SK-N-DZ (cell line): ENCODE measurements around the gene SPAG4. TPM values are rescaled to one million over a fixed set of nuclear protein-coding genes. Genes with fewer than 3 reads are reported as not detected.

Experiments
- DNase-seq: peaks from one replicate; pipeline ENCODE4 v3.0.0-alpha.2; 2015; ENCODE audit warnings: low spot score
- polyA plus RNA-seq, 2 experiments: library from polyadenylated mRNA; depleted of rRNA; stranded (reverse); fragments of >200 nt; gene quantifications; 2 replicates each; pipeline ENCODE4 v1.2.3, GENCODE V29; 2014

SPAG4 gene, protein sequence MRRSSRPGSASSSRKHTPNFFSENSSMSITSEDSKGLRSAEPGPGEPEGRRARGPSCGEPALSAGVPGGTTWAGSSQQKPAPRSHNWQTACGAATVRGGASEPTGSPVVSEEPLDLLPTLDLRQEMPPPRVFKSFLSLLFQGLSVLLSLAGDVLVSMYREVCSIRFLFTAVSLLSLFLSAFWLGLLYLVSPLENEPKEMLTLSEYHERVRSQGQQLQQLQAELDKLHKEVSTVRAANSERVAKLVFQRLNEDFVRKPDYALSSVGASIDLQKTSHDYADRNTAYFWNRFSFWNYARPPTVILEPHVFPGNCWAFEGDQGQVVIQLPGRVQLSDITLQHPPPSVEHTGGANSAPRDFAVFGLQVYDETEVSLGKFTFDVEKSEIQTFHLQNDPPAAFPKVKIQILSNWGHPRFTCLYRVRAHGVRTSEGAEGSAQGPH
- 2.9 and 7.8 TPM in 2 replicates for polyA plus RNA-seq (2014; cell fraction: cytosol; rRNA removed)
- 46.8 and 53.6 TPM in 2 replicates for polyA plus RNA-seq (2014; cell fraction: nucleus; rRNA removed)

- DNase-seq: no peak
Observed at GRCh38 chr20:35615667-35616464, at the start of gene SPAG4. SPAG4 (plus strand) TSS chr20:35615829; CDS start chr20:35616004, 175 bp downstream.

GRCh38 chr20:35568645-35569044, 47.0 kb upstream of the SPAG4 start:
- DNase-seq: peak; percentile 43

DNA sequence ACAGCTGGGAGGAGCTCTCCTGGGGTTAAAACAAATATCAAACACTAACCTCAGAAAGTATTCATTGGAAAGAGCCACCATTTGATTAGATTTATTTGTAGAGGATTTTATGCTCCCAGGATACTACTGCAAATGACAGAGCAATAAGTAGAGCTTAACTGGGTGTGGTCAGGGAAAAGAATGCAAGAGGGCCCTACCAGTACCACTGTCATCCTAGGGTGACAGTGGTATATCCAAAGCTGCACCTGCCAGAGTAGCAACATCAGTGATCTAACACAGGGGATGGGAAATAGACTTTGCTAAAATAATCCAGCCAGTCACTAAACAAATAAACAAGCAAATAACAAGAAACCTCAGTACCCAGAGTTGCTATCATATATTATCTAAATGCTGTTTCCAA, 44.1 kb upstream of the SPAG4 start:
- DNase-seq: no peak

DNA sequence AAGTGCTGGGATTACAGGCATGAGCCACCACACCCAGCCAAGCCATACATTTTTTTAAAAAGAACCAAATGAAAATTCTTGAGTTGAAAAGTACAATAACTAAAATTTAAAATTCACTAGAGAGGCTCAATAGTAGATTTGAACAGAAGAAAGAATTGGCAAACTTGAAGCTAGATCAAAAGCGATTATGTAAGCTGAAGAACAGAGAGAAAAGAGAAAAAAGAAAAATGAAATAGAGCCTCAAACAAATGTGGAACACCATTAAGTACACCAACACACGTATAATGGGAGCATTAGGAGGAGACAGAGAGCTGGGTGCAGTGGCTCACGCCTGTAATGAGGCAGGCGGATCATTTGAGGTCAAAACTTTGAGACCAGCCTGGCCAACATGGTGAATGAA, 42.8 kb upstream of the SPAG4 start:
- DNase-seq: no peak

DNA sequence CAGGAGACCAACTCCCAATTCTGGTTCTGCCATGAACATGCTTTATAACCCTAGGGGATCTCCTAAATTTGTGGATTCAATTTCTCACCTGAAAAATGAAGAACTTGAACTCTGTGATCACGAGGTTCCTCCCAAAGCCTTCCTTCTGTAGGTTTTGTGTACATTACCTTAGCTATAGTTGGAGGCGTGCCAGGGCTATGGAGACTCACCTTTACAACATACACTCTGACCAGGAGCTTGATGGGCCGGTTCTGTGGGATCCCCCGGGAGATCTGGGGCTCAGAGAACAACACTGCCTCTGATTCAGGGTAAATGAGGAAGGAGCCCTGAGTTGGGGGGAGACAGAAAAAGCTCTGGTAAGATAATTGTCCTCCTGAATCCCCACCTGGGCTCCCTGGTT, 39.7 kb upstream of the SPAG4 start:
- no peak for DNase-seq

- no peak for DNase-seq
Observed at GRCh38 chr20:35576816-35577215, 38.8 kb upstream of the SPAG4 start.

GRCh38 chr20:35578469-35578868, 37.2 kb upstream of the SPAG4 start:
- DNase-seq: no peak

GRCh38 chr20:35579196-35579595, 36.4 kb upstream of the SPAG4 start:
- no peak for DNase-seq

- DNase-seq: no peak
Observed at GRCh38 chr20:35582131-35582530, 33.5 kb upstream of the SPAG4 start.

DNA sequence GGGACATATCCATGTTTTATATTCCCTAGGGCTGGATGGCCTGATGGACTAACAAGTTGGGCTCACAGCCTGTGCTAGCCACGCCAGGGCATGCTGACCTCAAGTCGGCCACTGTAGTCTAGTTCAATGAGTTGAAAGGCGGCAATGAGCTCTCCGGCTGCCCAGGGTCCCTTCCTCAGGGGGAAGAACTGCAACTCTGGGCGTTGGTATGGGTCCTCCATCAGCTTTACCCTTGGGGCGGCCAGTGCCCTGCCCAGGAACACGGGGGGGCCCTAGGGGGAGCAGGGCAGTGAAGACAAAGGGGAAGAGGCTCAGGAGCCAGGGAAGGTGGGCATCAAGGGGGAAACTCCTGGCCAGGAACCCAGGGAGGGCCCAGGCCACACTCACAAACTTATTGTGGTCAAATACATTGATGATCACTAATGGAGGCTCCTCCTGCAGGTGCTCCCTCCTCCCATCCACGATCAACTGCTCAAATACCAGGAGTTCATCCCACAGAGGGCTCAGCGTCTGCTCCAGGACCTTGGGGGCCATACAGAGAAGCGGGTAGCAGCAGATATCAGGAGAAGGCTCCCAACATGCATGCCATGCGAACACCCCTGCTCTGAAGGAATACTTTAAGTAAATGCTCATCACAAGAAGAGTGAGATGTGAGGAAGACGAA, 32.8 kb upstream of the SPAG4 start:
- no peak for DNase-seq

GRCh38 chr20:35583636-35584560, 31.7 kb upstream of the SPAG4 start:
- DNase-seq: no peak

- no peak for DNase-seq
Observed at GRCh38 chr20:35586751-35587425, 28.7 kb upstream of the SPAG4 start.

DNA sequence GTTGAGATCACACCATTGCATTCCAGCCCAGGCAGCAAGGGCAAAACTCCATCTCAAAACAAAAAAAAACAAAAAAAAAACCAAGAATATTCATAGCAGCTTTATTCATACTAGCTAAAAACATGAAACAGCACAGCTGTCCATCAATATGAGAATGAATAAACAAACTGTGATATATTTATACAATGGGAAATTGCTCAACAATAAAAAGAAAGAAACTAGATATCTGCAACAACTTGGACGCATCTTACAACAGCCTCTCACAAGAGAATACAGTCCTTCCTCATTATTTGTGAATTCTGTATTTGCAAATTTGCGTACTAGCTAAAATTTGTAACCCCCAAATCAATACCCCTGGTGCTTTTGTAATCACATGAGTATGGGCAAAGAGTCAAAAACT, 28.2 kb upstream of the SPAG4 start:
- DNase-seq: no peak

- DNase-seq: no peak
Observed at GRCh38 chr20:35588397-35588796, 27.2 kb upstream of the SPAG4 start.

DNA sequence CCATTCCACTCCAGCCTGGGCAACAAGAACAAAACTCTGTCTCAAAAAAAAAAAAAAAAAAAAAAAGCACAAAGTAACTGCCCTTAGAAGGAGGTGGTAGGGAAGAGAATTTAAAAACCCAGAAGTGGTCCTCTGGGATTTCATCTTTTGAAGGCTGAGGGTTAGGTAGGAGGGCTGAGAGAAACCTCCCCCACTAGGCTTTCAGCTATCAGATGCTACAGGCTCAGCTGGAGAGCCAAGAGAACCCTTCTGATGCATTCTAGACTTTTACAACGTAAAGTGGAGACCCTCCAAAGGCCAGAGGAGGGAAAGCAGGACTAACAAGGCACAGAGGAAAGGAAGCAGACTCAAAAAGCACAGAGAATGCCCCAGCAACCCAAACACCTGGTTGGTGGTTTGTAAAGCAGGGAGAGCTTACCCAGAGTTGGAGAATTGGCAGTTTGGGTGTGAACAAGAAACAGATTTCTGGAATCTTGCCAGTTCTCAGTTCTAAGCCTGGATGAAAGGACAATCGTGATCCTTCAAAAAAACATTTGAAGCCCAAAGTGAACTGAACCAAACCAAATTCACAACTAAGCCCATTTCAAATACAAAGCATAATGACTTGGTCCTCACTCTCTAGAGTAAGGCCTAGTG, 23.2 kb upstream of the SPAG4 start:
- no peak for DNase-seq

- DNase-seq: no peak
Observed at GRCh38 chr20:35595456-35595855, 20.2 kb upstream of the SPAG4 start.

- DNase-seq: no peak
Observed at GRCh38 chr20:35595901-35596300, 19.7 kb upstream of the SPAG4 start.

DNA sequence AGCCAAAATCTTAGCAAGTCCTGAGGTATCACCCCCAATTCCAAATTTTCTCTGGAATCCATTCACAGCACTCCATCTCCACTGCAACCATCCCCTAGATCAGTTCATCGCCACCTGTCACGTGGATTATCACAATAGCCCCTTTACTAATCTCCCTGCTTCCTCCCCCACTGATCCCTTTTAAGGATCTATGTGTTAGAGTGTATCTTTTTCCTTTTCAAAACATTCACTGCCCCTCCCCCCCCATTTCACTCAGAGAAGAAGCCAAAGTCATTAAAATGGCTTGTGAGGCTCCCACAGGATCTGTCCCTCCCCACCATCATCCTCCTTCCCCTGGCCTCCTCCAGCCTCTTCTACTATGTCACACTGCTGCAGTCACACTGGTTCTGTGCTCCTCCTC, 18.4 kb upstream of the SPAG4 start:
- DNase-seq: no peak

GRCh38 chr20:35598476-35598875, 17.2 kb upstream of the SPAG4 start:
- DNase-seq: peak; percentile 91
